ENCODE results near the gene OBSCN.

- no peak for TF ChIP-seq POLR2A (IDR thresholded peaks at IDR 0.05)
- peak in 3 of 12 donors; percentile 4 to 9 (median 6) for TF ChIP-seq CTCF (IDR thresholded peaks at IDR 0.05)
Observed at GRCh38 chr1:228226956-228227791, 19.3 kb downstream of the OBSCN start.

Data from heart left ventricle (tissue), 13 donors.